HEK293T (cell line): ENCODE results near the gene RAB6B.

Source experiments
- ARNT ChIP-seq: fragments of 450-650 bp; IDR thresholded peaks from 2 replicates; pipeline ENCODE4 v1.6.1; 2017; ENCODE audit warnings: mild to moderate bottlenecking
- ELF4 ChIP-seq: fragments of 450-650 bp; IDR thresholded peaks from 2 replicates; pipeline ENCODE4 v1.6.1; 2017; ENCODE audit warnings: antibody characterized with exemption
- FOXA1 ChIP-seq: fragments of 450-650 bp; IDR thresholded peaks from 2 replicates; pipeline ENCODE4 v1.6.1; 2016; ENCODE audit warnings: mild to moderate bottlenecking
- FOXK2 ChIP-seq: fragments of 450-650 bp; IDR thresholded peaks from 2 replicates; pipeline ENCODE4 v1.6.1; 2016; ENCODE audit warnings: mild to moderate bottlenecking
- FOXM1 ChIP-seq: fragments of 450-650 bp; IDR thresholded peaks from 2 replicates; pipeline ENCODE4 v1.6.1; 2017; ENCODE audit warnings: mild to moderate bottlenecking, borderline replicate concordance
- HDGF ChIP-seq: fragments of 450-650 bp; IDR thresholded peaks from 2 replicates; pipeline ENCODE4 v1.6.1; 2017; ENCODE audit warnings: antibody characterized with exemption, borderline replicate concordance
- LEF1 ChIP-seq: fragments of 450-650 bp; IDR thresholded peaks from 2 replicates; pipeline ENCODE4 v1.6.1; 2017; ENCODE audit warnings: mild to moderate bottlenecking, borderline replicate concordance
- NFRKB ChIP-seq: fragments of 450-650 bp; IDR thresholded peaks from 2 replicates; pipeline ENCODE4 v1.6.1; 2016; ENCODE audit warnings: mild to moderate bottlenecking, moderate library complexity
- SP1 ChIP-seq: fragments of 450-650 bp; IDR thresholded peaks from 2 replicates; pipeline ENCODE4 v1.6.1; 2017

DNA sequence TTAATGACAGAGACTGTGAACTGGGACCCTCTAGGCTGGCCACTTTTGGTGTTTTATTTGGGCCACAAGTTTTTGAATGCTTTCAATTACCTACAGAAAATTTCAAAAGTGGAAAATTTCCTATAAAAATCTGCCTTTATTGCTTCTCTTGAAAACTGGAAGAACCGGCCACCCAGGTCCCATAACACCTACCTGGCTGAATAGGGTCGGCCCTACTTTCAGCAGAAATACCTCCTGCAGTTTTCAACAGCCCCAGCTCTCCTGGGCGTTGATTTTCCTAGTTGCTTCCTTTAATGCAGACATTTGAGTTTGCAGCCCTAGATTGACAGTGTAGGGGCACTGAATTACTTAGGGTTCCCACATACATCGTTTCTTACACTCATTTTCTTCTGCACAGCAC, 90.8 kb downstream of the RAB6B start:
- TF ChIP-seq ELF4 (no peak), LEF1 (no peak), NFRKB (no peak), SP1 (no peak), FOXM1 (no peak), FOXA1 (no peak), HDGF (no peak), ARNT (no peak), FOXK2 (no peak)
